Testis (tissue), 3 donors: ENCODE results near the gene FAM107B. TPM values are rescaled to one million over a fixed set of nuclear protein-coding genes. Genes with fewer than 3 reads are reported as not detected.
"Not testable (repeated sequence)": the region's sequence is repeated elsewhere in the genome, so short reads cannot be mapped to it uniquely, and the experiment has no call there.

Experiments used
- DNase-seq: peaks from one replicate; pipeline ENCODE4 v3.0.0-alpha.2; 2019
- H3K27ac ChIP-seq, 2 donors: fragments of 200-600 bp; sonication (generic); one replicate each; pipeline ENCODE4 v1.5.1; 2019
- H3K27me3 ChIP-seq: fragments of 200-600 bp; sonication (generic); one replicate; pipeline ENCODE4 v1.5.1; 2019
- H3K36me3 ChIP-seq: fragments of 200-600 bp; sonication (generic); one replicate; pipeline ENCODE4 v1.5.1; 2017; ENCODE audit warnings: low read depth; ENCODE audit errors: missing control alignments
- H3K4me1 ChIP-seq: fragments of 200-600 bp; sonication (generic); one replicate; pipeline ENCODE4 v1.5.1; 2019
- H3K4me3 ChIP-seq, 2 donors: fragments of 200-600 bp; sonication (generic); one replicate each; pipeline ENCODE4 v1.5.1; 2017 to 2019
- H3K9me3 ChIP-seq: fragments of 200-600 bp; sonication (generic); one replicate; pipeline ENCODE4 v1.5.1; 2017
- POLR2A ChIP-seq: fragments of 450-650 bp; IDR thresholded peaks from one replicate; pipeline ENCODE4 v1.6.1; 2017; ENCODE audit warnings: antibody characterized with exemption, mild to moderate bottlenecking, moderate library complexity
- WGBS, 2 donors: methylation state at CpG; one replicate each; pipeline ENCODE4 v1.1.5; 2018; 5-methylcytosine and 5-hydroxymethylcytosine counted together
- intact Hi-C: fragments of 100-400 bp; cut with DNase I; formaldehyde crosslinking; loops from one replicate; pipeline ENCODE4 v1.15.1; 2023; ENCODE audit warnings: low total_unique reads
- polyA plus RNA-seq: library from polyadenylated mRNA; stranded (reverse); fragments of 350-450 nt; fragmentation: Illumina TruSeq; extraction: RNeasy Lipid Tissue Mini Kit (QIAGEN cat#74804); gene quantifications from one replicate; pipeline ENCODE4 v1.2.3, GENCODE V29; 2014; ENCODE audit warnings: low read depth, low replicate concordance; ENCODE audit not compliant: insufficient read depth
- total RNA-seq, 2 donors: library from RNA; depleted of rRNA; stranded (reverse); fragments of >200 nt; gene quantifications; one replicate each; pipeline ENCODE4 v1.2.3, GENCODE V29; 2016
- TF ChIP-seq, protein P1 (sequence below), 3 experiments: fragments of 450-650 bp in 2 of 3; fragments of 200-600 bp in 1 of 3; sonication (generic) in 1 of 3; IDR thresholded peaks; one replicate each; pipeline ENCODE4 v1.5.1; 2016 to 2019; ENCODE audit warnings: antibody characterized with exemption in 3 of 3, mild to moderate bottlenecking in 2 of 3, moderate library complexity in 1 of 3

FAM107B gene
- total and polyA plus RNA-seq, 3 donors from 2014 or later: 71.7 to 89.5 (median 82.8) TPM

DNA sequence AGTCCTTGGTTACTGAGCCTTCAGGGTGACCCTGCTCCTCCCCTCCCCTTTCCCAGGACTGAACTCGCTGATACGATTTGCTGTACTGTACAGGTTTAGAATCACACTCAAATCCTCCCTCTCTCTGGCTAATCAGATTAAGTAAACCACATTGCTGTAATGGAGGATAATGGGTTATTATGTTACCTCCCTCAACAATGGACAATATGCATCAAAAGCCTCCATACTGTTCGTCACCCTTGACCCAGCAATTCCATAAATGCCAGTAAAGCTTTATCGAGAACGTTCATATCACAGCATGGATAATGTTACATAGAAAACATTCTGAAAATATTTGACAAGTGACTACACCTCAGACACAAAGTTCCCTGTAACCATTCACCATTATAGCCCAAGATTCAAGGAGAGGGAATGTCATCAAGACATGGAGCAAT is 61.7 kb downstream of the FAM107B start:
- WGBS, 2 donors: 58 to 64% methylated on average over 5 of the region's 5 CpGs
- intact Hi-C loops: no loop called here
- H3K4me1 ChIP-seq: no peaks in the 10 kb centered on the region
- H3K27me3 ChIP-seq: no peaks in the 10 kb centered on the region
- DNase-seq: no peak
- no peak overlapping the region for H3K4me3 ChIP-seq
- TF ChIP-seq POLR2A: no peak
- TF ChIP-seq, protein P1, sequence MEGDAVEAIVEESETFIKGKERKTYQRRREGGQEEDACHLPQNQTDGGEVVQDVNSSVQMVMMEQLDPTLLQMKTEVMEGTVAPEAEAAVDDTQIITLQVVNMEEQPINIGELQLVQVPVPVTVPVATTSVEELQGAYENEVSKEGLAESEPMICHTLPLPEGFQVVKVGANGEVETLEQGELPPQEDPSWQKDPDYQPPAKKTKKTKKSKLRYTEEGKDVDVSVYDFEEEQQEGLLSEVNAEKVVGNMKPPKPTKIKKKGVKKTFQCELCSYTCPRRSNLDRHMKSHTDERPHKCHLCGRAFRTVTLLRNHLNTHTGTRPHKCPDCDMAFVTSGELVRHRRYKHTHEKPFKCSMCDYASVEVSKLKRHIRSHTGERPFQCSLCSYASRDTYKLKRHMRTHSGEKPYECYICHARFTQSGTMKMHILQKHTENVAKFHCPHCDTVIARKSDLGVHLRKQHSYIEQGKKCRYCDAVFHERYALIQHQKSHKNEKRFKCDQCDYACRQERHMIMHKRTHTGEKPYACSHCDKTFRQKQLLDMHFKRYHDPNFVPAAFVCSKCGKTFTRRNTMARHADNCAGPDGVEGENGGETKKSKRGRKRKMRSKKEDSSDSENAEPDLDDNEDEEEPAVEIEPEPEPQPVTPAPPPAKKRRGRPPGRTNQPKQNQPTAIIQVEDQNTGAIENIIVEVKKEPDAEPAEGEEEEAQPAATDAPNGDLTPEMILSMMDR (IDR thresholded peaks at IDR 0.05): no peak
- H3K36me3 ChIP-seq: no peaks in the 10 kb centered on the region
- H3K27ac ChIP-seq: no peak overlapping the region
- no peaks in the 10 kb centered on the region for H3K9me3 ChIP-seq

DNA sequence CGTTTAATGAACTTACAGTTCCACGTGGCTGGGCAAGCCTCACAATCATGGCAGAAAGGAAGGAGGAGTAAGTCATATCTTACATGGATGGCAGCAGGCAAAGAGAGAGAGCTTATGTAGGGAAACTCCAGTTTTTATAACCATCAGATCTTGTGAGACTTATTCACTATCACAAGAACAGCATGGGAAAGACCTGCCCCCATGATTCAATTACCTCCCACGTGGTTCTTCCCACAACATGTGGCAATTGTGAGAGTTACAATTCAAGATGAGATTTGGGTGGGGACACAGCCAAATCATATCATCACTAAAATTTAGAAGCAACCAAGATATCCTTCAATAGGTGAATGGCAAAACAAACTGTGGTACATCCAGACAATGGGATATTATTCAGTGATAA is 65.4 kb downstream of the FAM107B start:
- H3K27me3 ChIP-seq, H3K36me3 ChIP-seq, DNase-seq, H3K4me3 ChIP-seq, H3K9me3 ChIP-seq, intact Hi-C loops, H3K4me1 ChIP-seq, H3K27ac ChIP-seq: not testable (repeated sequence)
- WGBS, 2 donors: 90 to 92% methylated on average over 3 of the region's 3 CpGs

DNA sequence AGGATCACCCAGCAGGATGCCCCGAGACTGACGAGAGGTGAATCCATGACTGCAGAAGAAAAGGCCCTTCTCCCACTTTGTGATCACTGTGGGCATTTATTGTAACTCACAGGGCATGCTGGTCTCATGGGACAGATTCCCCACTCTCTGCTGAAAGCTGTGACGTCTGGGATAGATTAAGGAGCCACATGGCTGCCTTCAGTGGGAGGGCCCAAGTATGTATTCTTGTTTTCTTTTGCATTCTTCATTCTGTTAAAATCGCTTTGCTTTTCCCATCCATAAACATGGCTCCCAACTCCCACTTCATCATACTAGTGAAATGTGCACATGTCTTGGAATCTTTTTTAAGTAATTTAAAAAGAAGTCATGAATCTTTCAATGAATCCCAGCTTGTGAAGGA is 67.2 kb downstream of the FAM107B start:
- Histone ChIP-seq H3K27ac (no peak overlapping the region), H3K9me3 (no peaks in the 10 kb centered on the region), H3K36me3 (no peaks in the 10 kb centered on the region), H3K27me3 (no peaks in the 10 kb centered on the region), H3K4me1 (no peaks in the 10 kb centered on the region), H3K4me3 (no peak overlapping the region)
- TF ChIP-seq POLR2A: no peak
- TF ChIP-seq, protein P1 (IDR thresholded peaks at IDR 0.05): no peak
- DNase-seq: no peak
- WGBS, 2 donors: 67 to 74% methylated on average over 4 of the region's 4 CpGs
- intact Hi-C loops: no loop called here

DNA sequence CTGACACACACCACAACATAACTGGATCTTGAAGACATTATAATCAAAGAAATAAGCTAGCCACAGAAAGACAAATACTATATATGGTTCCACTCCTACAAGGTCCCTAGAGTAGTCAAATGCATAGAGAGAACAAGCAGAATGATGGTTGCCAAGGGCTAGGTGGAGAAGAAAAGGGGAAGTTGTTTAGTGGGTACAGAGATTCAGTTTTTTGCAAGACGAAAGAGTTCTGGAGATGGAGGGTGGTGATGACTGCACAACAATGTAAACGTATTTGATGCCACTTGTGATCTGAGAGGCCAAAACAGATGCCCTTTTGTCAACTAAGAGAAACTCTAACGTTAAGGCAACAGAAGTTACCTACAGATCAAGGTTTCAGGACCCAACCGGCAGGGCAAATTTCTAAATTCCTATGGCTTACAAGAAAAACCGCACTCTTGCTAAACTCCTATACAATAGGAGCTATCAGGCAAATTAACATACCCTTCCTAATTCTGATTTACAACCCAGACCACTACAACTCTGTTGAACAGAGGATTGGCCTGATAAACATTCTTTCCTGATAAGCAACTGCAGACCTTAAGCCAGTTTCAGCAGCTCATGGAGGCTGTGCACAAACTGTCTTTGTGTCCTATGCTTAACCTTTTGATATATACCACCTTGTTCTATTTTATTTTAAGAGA is 69.0 kb downstream of the FAM107B start:
- TF ChIP-seq POLR2A: no peak
- TF ChIP-seq, protein P1 (IDR thresholded peaks at IDR 0.05): no peak
- no peak for DNase-seq
- WGBS, 2 donors: 60 to 64% methylated on average over 5 of the region's 5 CpGs

DNA sequence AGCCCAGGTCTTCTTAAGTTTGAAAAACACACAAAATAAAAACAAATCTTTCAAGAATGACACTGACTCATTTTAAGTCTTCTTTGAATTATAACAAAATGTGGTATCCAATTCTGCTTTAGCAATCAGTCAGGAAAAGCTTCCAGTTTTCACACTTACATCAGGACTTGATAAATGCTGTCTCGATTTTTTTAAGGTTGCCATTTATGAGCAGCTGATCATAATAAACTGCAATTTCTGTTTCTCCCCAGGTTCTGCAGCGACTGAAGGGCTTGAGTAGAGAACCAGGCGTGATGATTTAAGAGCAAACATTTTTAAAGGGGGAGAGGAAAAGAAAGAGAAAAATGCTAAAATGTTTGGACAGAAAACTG is 71.1 kb downstream of the FAM107B start:
- Histone ChIP-seq H3K36me3 (no peaks in the 10 kb centered on the region), H3K4me3 (no peak overlapping the region), H3K27ac (no peak overlapping the region), H3K27me3 (no peaks in the 10 kb centered on the region), H3K4me1 (no peaks in the 10 kb centered on the region), H3K9me3 (no peaks in the 10 kb centered on the region)
- TF ChIP-seq POLR2A: no peak
- TF ChIP-seq, protein P1 (IDR thresholded peaks at IDR 0.05): no peak
- intact Hi-C loops: no loop called here
- WGBS, 2 donors: 78 to 92% methylated on average over 3 of the region's 3 CpGs
- DNase-seq: no peak

More for the DNA sequence above, 69.0 kb downstream of the FAM107B start:
- intact Hi-C loops: no loop called here
- Histone ChIP-seq H3K4me1 (no peaks in the 10 kb centered on the region), H3K27ac (no peak overlapping the region), H3K4me3 (no peak overlapping the region), H3K9me3 (no peaks in the 10 kb centered on the region), H3K27me3 (no peaks in the 10 kb centered on the region), H3K36me3 (no peaks in the 10 kb centered on the region)
